Epithelial cell of prostate (primary cell): ENCODE measurements around the gene ZNF334.

ENCODE experiments used
- DNase-seq: peaks from one replicate; pipeline ENCODE4 v3.0.0-alpha.2; 2011; ENCODE audit warnings: low read depth, low spot score
- H3K27ac ChIP-seq: fragments of 450-650 bp; 2 replicates; pipeline ENCODE4 v1.5.1; 2017; ENCODE audit warnings: mild to moderate bottlenecking

The ZNF334 gene

GRCh38 chr20:46512943-46513844 is at the start of gene ZNF334:
TSS of gene ZNF334 (minus strand) at chr20:46513559. CDS start at chr20:46512102, 1,457 bp downstream.
- DNase-seq = no peak

GRCh38 chr20:46562373-46563169 is 49.2 kb upstream of the ZNF334 start:
- DNase-seq = no peak
- H3K27ac ChIP-seq = no peak overlapping the region

More at GRCh38 chr20:46512943-46513844, at the start of gene ZNF334:
- peak within 1 kb of the TSS; percentile 67 for H3K27ac ChIP-seq

GRCh38 chr20:46562009-46562372 is 48.6 kb upstream of the ZNF334 start:
- no peak overlapping the region for H3K27ac ChIP-seq
- no peak for DNase-seq

- no peak overlapping the region for H3K27ac ChIP-seq
Measured at GRCh38 chr20:46559685-46560440, 46.5 kb upstream of the ZNF334 start.

GRCh38 chr20:46559001-46559400 is 45.6 kb upstream of the ZNF334 start:
- DNase-seq = no peak
- H3K27ac ChIP-seq = no peak overlapping the region

More at GRCh38 chr20:46559685-46560440, 46.5 kb upstream of the ZNF334 start:
- DNase-seq = no peak

GRCh38 chr20:46558511-46558959 is 45.2 kb upstream of the ZNF334 start:
- no peak overlapping the region for H3K27ac ChIP-seq
- peak; percentile 82 for DNase-seq

GRCh38 chr20:46557231-46557956 is 44.0 kb upstream of the ZNF334 start:
- H3K27ac ChIP-seq = peak overlapping the region; percentile 37
- DNase-seq = no peak

GRCh38 chr20:46555370-46555956 is 42.1 kb upstream of the ZNF334 start:
- no peak for DNase-seq
- no peak overlapping the region for H3K27ac ChIP-seq

GRCh38 chr20:46554828-46555227 is 41.5 kb upstream of the ZNF334 start:
- no peak for DNase-seq
- H3K27ac ChIP-seq = no peak overlapping the region

GRCh38 chr20:46553926-46554325 is 40.6 kb upstream of the ZNF334 start:
- DNase-seq = no peak
- no peak overlapping the region for H3K27ac ChIP-seq

- no peak for DNase-seq
Measured at GRCh38 chr20:46552460-46553420, 39.4 kb upstream of the ZNF334 start.

GRCh38 chr20:46551522-46552381 is 38.4 kb upstream of the ZNF334 start:
- no peak for DNase-seq
- no peak overlapping the region for H3K27ac ChIP-seq

More at GRCh38 chr20:46552460-46553420, 39.4 kb upstream of the ZNF334 start:
- H3K27ac ChIP-seq = no peak overlapping the region

GRCh38 chr20:46550461-46550860 is 37.1 kb upstream of the ZNF334 start, which contains the start of gene OCSTAMP:
TSS of gene OCSTAMP (minus strand) at chr20:46550654. CDS start at chr20:46550560, 94 bp downstream.
- no peak within 1 kb of the TSS for H3K27ac ChIP-seq
- no peak for DNase-seq

GRCh38 chr20:46549188-46549972 is 36.0 kb upstream of the ZNF334 start:
- no peak overlapping the region for H3K27ac ChIP-seq
- DNase-seq = no peak

GRCh38 chr20:46548688-46549087 is 35.3 kb upstream of the ZNF334 start:
- DNase-seq = no peak
- H3K27ac ChIP-seq = no peak overlapping the region

GRCh38 chr20:46547995-46548394 is 34.6 kb upstream of the ZNF334 start:
- H3K27ac ChIP-seq = no peak overlapping the region

More at GRCh38 chr20:46547995-46548394, 34.6 kb upstream of the ZNF334 start:
- DNase-seq = no peak
